ENCODE data around the gene PHACTR1. TPM values are rescaled to one million over a fixed set of nuclear protein-coding genes. Genes with fewer than 3 reads are reported as not detected.

Gene PHACTR1
- total RNA-seq, 2 donors from 2014 or later, result 2.8 to 6.3 TPM

GRCh38 chr6:12929678-12930077 lies 213.1 kb downstream of the PHACTR1 start:
- Histone ChIP-seq H3K9me3 (ENCODE audit: control insufficient read depth, low read length) (no peaks in the 10 kb centered on the region), H3K27ac (ENCODE audit: low read depth, low read length) (no peak overlapping the region), H3K4me1 (ENCODE audit: control insufficient read depth, insufficient read depth, low read length) (no peaks in the 10 kb centered on the region), H3K4me3 (ENCODE audit: low read length) (no peak overlapping the region), H3K36me3 (ENCODE audit: control insufficient read depth, insufficient read depth, low read length) (no peaks in the 10 kb centered on the region), H3K9ac (ENCODE audit: extremely low read depth, low read length, poor library complexity, severe bottlenecking) (no peak overlapping the region), H3K27me3 (ENCODE audit: control insufficient read depth, insufficient read depth, low read length, poor library complexity, severe bottlenecking) (no peaks in the 10 kb centered on the region)
- Mint-ChIP-seq H3K27me3 (ENCODE audit: insufficient read depth) (peaks cover 2% of the 10 kb centered on the region), H3K4me3 (no peak overlapping the region), H3K4me1 (peaks cover 18% of the 10 kb centered on the region), H3K9me3 (no peaks in the 10 kb centered on the region), H3K27ac (no peak overlapping the region), H3K36me3 (ENCODE audit: low read depth) (no peaks in the 10 kb centered on the region)
- TF ChIP-seq CTCF (conservative IDR thresholded peaks at IDR 0.05), result no peak
- DNase-seq, result no peak
- 91 to 93% methylated on average over 1 to 2 of the region's 2 CpGs for WGBS, 2 experiments (ENCODE audit: insufficient coverage in 1 of 2, insufficient read length in 1 of 2)

- no peaks in the 10 kb centered on the region for H3K36me3 ChIP-seq (ENCODE audit: control insufficient read depth, insufficient read depth, low read length)
- no peak overlapping the region for H3K27ac Mint-ChIP-seq
- no peak for TF ChIP-seq CTCF (conservative IDR thresholded peaks at IDR 0.05)
- WGBS, 2 experiments (ENCODE audit: insufficient coverage in 1 of 2, insufficient read length in 1 of 2), result 86 to 90% methylated on average over 3 to 4 of the region's 4 CpGs
- no peaks in the 10 kb centered on the region for H3K9me3 Mint-ChIP-seq
- peaks cover 2% of the 10 kb centered on the region for H3K27me3 Mint-ChIP-seq (ENCODE audit: insufficient read depth)
- no peak overlapping the region for H3K9ac ChIP-seq (ENCODE audit: extremely low read depth, low read length, poor library complexity, severe bottlenecking)
- no peak overlapping the region for H3K4me3 Mint-ChIP-seq
- H3K4me3 ChIP-seq (ENCODE audit: low read length), result no peak overlapping the region
- H3K4me1 ChIP-seq (ENCODE audit: control insufficient read depth, insufficient read depth, low read length), result no peaks in the 10 kb centered on the region
- no peaks in the 10 kb centered on the region for H3K36me3 Mint-ChIP-seq (ENCODE audit: low read depth)
- no peaks in the 10 kb centered on the region for H3K9me3 ChIP-seq (ENCODE audit: control insufficient read depth, low read length)
- H3K27me3 ChIP-seq (ENCODE audit: control insufficient read depth, insufficient read depth, low read length, poor library complexity, severe bottlenecking), result no peaks in the 10 kb centered on the region
- peaks cover 18% of the 10 kb centered on the region for H3K4me1 Mint-ChIP-seq
- no peak overlapping the region for H3K27ac ChIP-seq (ENCODE audit: low read depth, low read length)
- no peak for DNase-seq
Observed at GRCh38 chr6:12931639-12932038, 215.1 kb downstream of the PHACTR1 start.

GRCh38 chr6:12935637-12936036 lies 219.1 kb downstream of the PHACTR1 start:
- DNase-seq, result no peak
- Mint-ChIP-seq H3K36me3 (ENCODE audit: low read depth) (no peaks in the 10 kb centered on the region), H3K27ac (no peak overlapping the region), H3K9me3 (no peaks in the 10 kb centered on the region), H3K4me3 (no peak overlapping the region), H3K27me3 (ENCODE audit: insufficient read depth) (no peaks in the 10 kb centered on the region), H3K4me1 (peaks cover 3% of the 10 kb centered on the region)
- H3K9ac ChIP-seq (ENCODE audit: extremely low read depth, low read length, poor library complexity, severe bottlenecking), result no peak overlapping the region
- H3K27me3 ChIP-seq (ENCODE audit: control insufficient read depth, insufficient read depth, low read length, poor library complexity, severe bottlenecking), result no peaks in the 10 kb centered on the region
- TF ChIP-seq CTCF (conservative IDR thresholded peaks at IDR 0.05), result no peak
- H3K4me3 ChIP-seq (ENCODE audit: low read length), result no peak overlapping the region
- H3K36me3 ChIP-seq (ENCODE audit: control insufficient read depth, insufficient read depth, low read length), result no peaks in the 10 kb centered on the region
- no peaks in the 10 kb centered on the region for H3K9me3 ChIP-seq (ENCODE audit: control insufficient read depth, low read length)
- H3K4me1 ChIP-seq (ENCODE audit: control insufficient read depth, insufficient read depth, low read length), result no peaks in the 10 kb centered on the region
- 82 to 100% methylated on average over 1 to 2 of the region's 2 CpGs for WGBS, 2 experiments (ENCODE audit: insufficient coverage in 1 of 2, insufficient read length in 1 of 2)
- no peak overlapping the region for H3K27ac ChIP-seq (ENCODE audit: low read depth, low read length)
